K562 (cell line): ENCODE measurements around the gene GABRD. TPM values are rescaled to one million over a fixed set of nuclear protein-coding genes. Genes with fewer than 3 reads are reported as not detected.

Source experiments
- E2F6 ChIP-seq, 2 experiments: IDR thresholded peaks; 2 replicates each; pipeline ENCODE4 v1.6.1; 2011; ENCODE audit warnings: borderline replicate concordance in 1 of 2, control low read depth in 1 of 2, low read depth in 1 of 2, low read length in 1 of 2, mild to moderate bottlenecking in 1 of 2, mixed read lengths in 1 of 2, moderate library complexity in 1 of 2; ENCODE audit not compliant: insufficient read depth in 1 of 2, insufficient read length in 1 of 2, poor library complexity in 1 of 2, severe bottlenecking in 1 of 2; ENCODE audit errors: extremely low read depth in 1 of 2
- SAP30 ChIP-seq: fragments of 200-600 bp; sonication (generic); IDR thresholded peaks from 2 replicates; pipeline ENCODE4 v1.6.1; 2012; ENCODE audit warnings: borderline replicate concordance, low read depth, mild to moderate bottlenecking, moderate library complexity, low read length, control low read depth, inconsistent platforms; ENCODE audit not compliant: insufficient read depth, poor library complexity, severe bottlenecking
- polyA plus RNA-seq, 8 experiments: library from polyadenylated mRNA; depleted of rRNA in 4 of 8; stranded (reverse) in 5 of 8; unstranded in 3 of 8; fragments of >200 nt; fragmentation: Nextera tagmentation in 2 of 8; fragmentation: Illumina TruSeq in 1 of 8; extraction: Ambion mirVana in 2 of 8; extraction: Trizol in 1 of 8; gene quantifications; 2 replicates each; pipeline versions ENCODE4 v1.2.1 to v1.2.3, GENCODE V29; 2011 to 2014; ENCODE audit warnings: inconsistent platforms in 1 of 8, missing spikeins in 1 of 8
- total RNA-seq, 7 experiments: library from RNA; depleted of rRNA in 6 of 7; stranded (reverse); fragments of >200 nt in 6 of 7; fragmentation: Illumina TruSeq in 2 of 7; extraction: Trizol in 2 of 7; gene quantifications; 2 replicates each; pipeline versions ENCODE4 v1.2.1 to v1.2.3, GENCODE V29; 2011 to 2021; ENCODE audit warnings: low replicate concordance in 1 of 7
- TF ChIP-seq, protein P1 (sequence below): fragments of 200-800 bp; sonication (Bioruptor generic); IDR thresholded peaks from 2 replicates; pipeline ENCODE4 v1.6.1; 2016; ENCODE audit warnings: missing genetic modification characterization, missing compliant biosample characterization

The GABRD gene
- total and polyA plus RNA-seq, 9 of the 15 experiments (the other 6 are each of a cell fraction or from before 2014, with no cell fraction given): 0.07 TPM; not detected in 8

GRCh38 chr1:2019172-2019543 lies at the start of gene GABRD (continued):
- TF ChIP-seq, protein P1, sequence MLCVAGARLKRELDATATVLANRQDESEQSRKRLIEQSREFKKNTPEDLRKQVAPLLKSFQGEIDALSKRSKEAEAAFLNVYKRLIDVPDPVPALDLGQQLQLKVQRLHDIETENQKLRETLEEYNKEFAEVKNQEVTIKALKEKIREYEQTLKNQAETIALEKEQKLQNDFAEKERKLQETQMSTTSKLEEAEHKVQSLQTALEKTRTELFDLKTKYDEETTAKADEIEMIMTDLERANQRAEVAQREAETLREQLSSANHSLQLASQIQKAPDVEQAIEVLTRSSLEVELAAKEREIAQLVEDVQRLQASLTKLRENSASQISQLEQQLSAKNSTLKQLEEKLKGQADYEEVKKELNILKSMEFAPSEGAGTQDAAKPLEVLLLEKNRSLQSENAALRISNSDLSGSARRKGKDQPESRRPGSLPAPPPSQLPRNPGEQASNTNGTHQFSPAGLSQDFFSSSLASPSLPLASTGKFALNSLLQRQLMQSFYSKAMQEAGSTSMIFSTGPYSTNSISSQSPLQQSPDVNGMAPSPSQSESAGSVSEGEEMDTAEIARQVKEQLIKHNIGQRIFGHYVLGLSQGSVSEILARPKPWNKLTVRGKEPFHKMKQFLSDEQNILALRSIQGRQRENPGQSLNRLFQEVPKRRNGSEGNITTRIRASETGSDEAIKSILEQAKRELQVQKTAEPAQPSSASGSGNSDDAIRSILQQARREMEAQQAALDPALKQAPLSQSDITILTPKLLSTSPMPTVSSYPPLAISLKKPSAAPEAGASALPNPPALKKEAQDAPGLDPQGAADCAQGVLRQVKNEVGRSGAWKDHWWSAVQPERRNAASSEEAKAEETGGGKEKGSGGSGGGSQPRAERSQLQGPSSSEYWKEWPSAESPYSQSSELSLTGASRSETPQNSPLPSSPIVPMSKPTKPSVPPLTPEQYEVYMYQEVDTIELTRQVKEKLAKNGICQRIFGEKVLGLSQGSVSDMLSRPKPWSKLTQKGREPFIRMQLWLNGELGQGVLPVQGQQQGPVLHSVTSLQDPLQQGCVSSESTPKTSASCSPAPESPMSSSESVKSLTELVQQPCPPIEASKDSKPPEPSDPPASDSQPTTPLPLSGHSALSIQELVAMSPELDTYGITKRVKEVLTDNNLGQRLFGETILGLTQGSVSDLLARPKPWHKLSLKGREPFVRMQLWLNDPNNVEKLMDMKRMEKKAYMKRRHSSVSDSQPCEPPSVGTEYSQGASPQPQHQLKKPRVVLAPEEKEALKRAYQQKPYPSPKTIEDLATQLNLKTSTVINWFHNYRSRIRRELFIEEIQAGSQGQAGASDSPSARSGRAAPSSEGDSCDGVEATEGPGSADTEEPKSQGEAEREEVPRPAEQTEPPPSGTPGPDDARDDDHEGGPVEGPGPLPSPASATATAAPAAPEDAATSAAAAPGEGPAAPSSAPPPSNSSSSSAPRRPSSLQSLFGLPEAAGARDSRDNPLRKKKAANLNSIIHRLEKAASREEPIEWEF (CRISPR knock-in tag): no peak
- TF ChIP-seq SAP30: no peak
- peak in 1 of 2 experiments; percentile 40 for TF ChIP-seq E2F6 (IDR thresholded peaks at IDR 0.05; ENCODE audit: borderline replicate concordance in 1 of 2, extremely low read depth in 1 of 2, insufficient read depth in 1 of 2, insufficient read length in 1 of 2, low read depth in 1 of 2, low read length in 1 of 2, poor library complexity in 1 of 2, severe bottlenecking in 1 of 2)
